HepG2 (cell line): Measurements from ENCODE around the gene MTA1. TPM values are rescaled to one million over a fixed set of nuclear protein-coding genes. Genes with fewer than 3 reads are reported as not detected.

Source experiments
- ATAC-seq: fragments of 200-7000 bp; cut with Tn5 transposase; 3 replicates; pipeline ENCODE4 v1.9.1; 2020; ENCODE audit warnings: mild to moderate bottlenecking, moderate library complexity
- BruUV-seq: library from RNA; stranded (reverse); fragments of 400-500 nt; replicated peaks from 2 replicates; lab custom pipeline; 2021; lab: Mats Ljungman, UMichigan
- CTCF ChIA-PET: fragments of 300-600 bp; formaldehyde crosslinking; extraction: SDS; loops from one replicate; lab custom pipeline; 2021; ENCODE audit warnings: low total read pairs, inconsistent platforms, low intra/inter-chr PET ratio; lab: Yijun Ruan, JAX
- POLR2A ChIA-PET: fragments of 350-600 bp; sonication (Branson Sonifier 250); formaldehyde crosslinking; loops from one replicate; lab custom pipeline; 2020; ENCODE audit warnings: antibody characterized with exemption, inconsistent platforms; lab: Yijun Ruan, JAX
- DNase-seq: peaks from one replicate; pipeline ENCODE4 v3.0.0-alpha.2; 2015; ENCODE audit warnings: low spot score
- FAIRE-seq: peaks from 3 replicates; lab custom pipeline; 2011; peaks lifted over from hg19 to GRCh38; lab: Jason Lieb, UNC
- H2AFZ ChIP-seq: one replicate; pipeline ENCODE4 v1.6.1; 2011; ENCODE audit warnings: low read length, inconsistent platforms
- H3K27ac ChIP-seq: fragments of 300-600 bp; 3 replicates; pipeline ENCODE4 v1.8.0; 2011; ENCODE audit warnings: mixed run types, mild to moderate bottlenecking, mixed read lengths, low read length, inconsistent platforms; ENCODE audit not compliant: insufficient read depth; ENCODE audit errors: extremely low read length
- H3K27me3 ChIP-seq, 2 experiments: fragments of 200-600 bp in 1 of 2; 2 replicates in 1 of 2; 3 replicates in 1 of 2; pipeline versions ENCODE4 v1.6.0 to v1.8.0; 2011; ENCODE audit warnings: low read length in 2 of 2, mild to moderate bottlenecking in 2 of 2, moderate library complexity in 2 of 2, inconsistent platforms in 1 of 2; ENCODE audit not compliant: insufficient read depth in 2 of 2, control insufficient read depth in 1 of 2
- H3K36me3 ChIP-seq, 2 experiments: fragments of 200-600 bp in 1 of 2; replicated peaks in 1 of 2; 2 replicates in 1 of 2; 3 replicates in 1 of 2; pipeline versions ENCODE4 v1.5.1 to v1.8.0; 2011; ENCODE audit warnings: low read length in 2 of 2, inconsistent platforms in 1 of 2; ENCODE audit not compliant: insufficient read depth in 2 of 2, control insufficient read depth in 1 of 2
- H3K4me1 ChIP-seq: 2 replicates; pipeline ENCODE4 v1.5.1; 2012; ENCODE audit warnings: low read length, inconsistent platforms; ENCODE audit not compliant: insufficient read depth
- H3K4me2 ChIP-seq: 2 replicates; pipeline ENCODE4 v1.6.0; 2011; ENCODE audit warnings: low read depth, low read length, inconsistent platforms
- H3K4me3 ChIP-seq, 3 experiments: fragments of 200-600 bp in 1 of 3; sonication (generic), shearing (Covaris generic) in 1 of 3; replicated peaks in 1 of 3; 2 replicates each; pipeline ENCODE4 v1.5.1; 2011 to 2016; ENCODE audit warnings: low read length in 3 of 3, inconsistent platforms in 2 of 3, low read depth in 2 of 3, mild to moderate bottlenecking in 2 of 3, control low read depth in 1 of 3, mixed read lengths in 1 of 3; ENCODE audit not compliant: insufficient read depth in 1 of 3
- H3K79me2 ChIP-seq: one replicate; pipeline ENCODE4 v1.6.1; 2011; ENCODE audit warnings: low read length, inconsistent platforms; ENCODE audit not compliant: insufficient read depth
- H3K9ac ChIP-seq: 2 replicates; pipeline ENCODE4 v1.6.0; 2011; ENCODE audit warnings: mild to moderate bottlenecking, low read depth, low read length, inconsistent platforms; ENCODE audit not compliant: insufficient read depth
- H3K9me3 ChIP-seq: 2 replicates; pipeline ENCODE4 v1.5.1; 2012; ENCODE audit warnings: mild to moderate bottlenecking, low read length
- H4K20me1 ChIP-seq: 2 replicates; pipeline ENCODE4 v1.6.0; 2011; ENCODE audit warnings: inconsistent platforms, mild to moderate bottlenecking, low read length, moderate library complexity; ENCODE audit not compliant: insufficient read depth
- ADNP ChIP-seq: sonication (generic); formaldehyde crosslinking; IDR thresholded peaks from 2 replicates; pipeline ENCODE4 v1.4.0; 2020; ENCODE audit warnings: missing genetic modification reagents
- CENPX ChIP-seq: sonication (generic); formaldehyde crosslinking; IDR thresholded peaks from 2 replicates; pipeline ENCODE4 v1.9.0; 2021; ENCODE audit warnings: mild to moderate bottlenecking, missing genetic modification reagents, moderate library complexity
- CHCHD3 ChIP-seq: sonication (generic); formaldehyde crosslinking; IDR thresholded peaks from 2 replicates; pipeline ENCODE4 v1.8.0; 2022; ENCODE audit warnings: mild to moderate bottlenecking, missing genetic modification reagents, moderate library complexity
- CSRNP1 ChIP-seq: sonication (generic); formaldehyde crosslinking; IDR thresholded peaks from 2 replicates; pipeline ENCODE4 v1.8.1; 2023; ENCODE audit warnings: mild to moderate bottlenecking, missing genetic modification reagents
- HDAC2 ChIP-seq: sonication (generic); formaldehyde crosslinking; IDR thresholded peaks from 2 replicates; pipeline ENCODE4 v1.4.0; 2020; ENCODE audit warnings: missing genetic modification reagents
- HMG20B ChIP-seq: conservative IDR thresholded peaks from 2 replicates; pipeline ENCODE4 v1.6.1; 2016; ENCODE audit warnings: missing genetic modification reagents, missing compliant biosample characterization
- IKZF4 ChIP-seq: sonication (generic); formaldehyde crosslinking; IDR thresholded peaks from 2 replicates; pipeline ENCODE4 v1.5.1; 2020; ENCODE audit warnings: borderline replicate concordance, mild to moderate bottlenecking, low read depth, missing genetic modification reagents; ENCODE audit errors: not compliant biosample characterization
- NAIF1 ChIP-seq: sonication (generic); formaldehyde crosslinking; IDR thresholded peaks from 2 replicates; pipeline ENCODE4 v1.5.0; 2020; ENCODE audit warnings: mild to moderate bottlenecking, missing genetic modification reagents, borderline replicate concordance
- PAF1 ChIP-seq: IDR thresholded peaks from 2 replicates; pipeline ENCODE4 v1.6.1; 2016; ENCODE audit warnings: missing genetic modification reagents, missing compliant biosample characterization
- POLR2AphosphoS5 ChIP-seq: IDR thresholded peaks from 2 replicates; pipeline ENCODE4 v1.6.1; 2012; ENCODE audit warnings: low read depth, low read length
- TCF7L2 ChIP-seq: IDR thresholded peaks from 2 replicates; pipeline ENCODE4 v1.6.1; 2011; ENCODE audit warnings: mild to moderate bottlenecking, low read depth, low read length, moderate library complexity
- USF2 ChIP-seq, 2 experiments: sonication (generic) in 1 of 2; formaldehyde crosslinking in 1 of 2; IDR thresholded peaks; 2 replicates each; pipeline versions ENCODE4 v1.5.1 to v1.6.1; 2011 to 2020; ENCODE audit warnings: borderline replicate concordance in 1 of 2, low read depth in 1 of 2, low read length in 1 of 2, mild to moderate bottlenecking in 1 of 2, missing genetic modification reagents in 1 of 2, moderate library complexity in 1 of 2
- ZKSCAN5 ChIP-seq: sonication (generic); formaldehyde crosslinking; IDR thresholded peaks from 2 replicates; pipeline ENCODE4 v1.5.1; 2020; ENCODE audit warnings: mild to moderate bottlenecking, missing genetic modification reagents
- ZMAT5 ChIP-seq: sonication (generic); formaldehyde crosslinking; IDR thresholded peaks from 2 replicates; pipeline ENCODE4 v1.5.0; 2020; ENCODE audit warnings: mild to moderate bottlenecking, low read depth, missing genetic modification reagents, borderline replicate concordance
- ZNF496 ChIP-seq: sonication (generic); formaldehyde crosslinking; IDR thresholded peaks from 2 replicates; pipeline ENCODE4 v1.8.1; 2023; ENCODE audit warnings: mild to moderate bottlenecking, moderate library complexity, missing genetic modification reagents; ENCODE audit not compliant: insufficient replicate concordance
- WGBS: methylation state at CpG from one replicate; pipeline ENCODE4 v1.1.6; 2017; ENCODE audit warnings: low lambda C conversion rate; 5-methylcytosine and 5-hydroxymethylcytosine counted together
- in situ Hi-C: cut with HindIII; loops from 2 replicates; pipeline ENCODE4 v1.10.0; 2017; ENCODE audit warnings: low pct_unique_long_range_greater_than_20kb; ENCODE audit not compliant: extremely low pct_ligation_motif_present
- intact Hi-C: fragments of 100-400 bp; cut with micrococcal nuclease; formaldehyde crosslinking; loops from one replicate; pipeline ENCODE4 v1.10.0; 2022; ENCODE audit not compliant: unreplicated experiment
- polyA plus RNA-seq, 8 experiments: library from polyadenylated mRNA; depleted of rRNA in 3 of 8; stranded (reverse) in 7 of 8; unstranded in 1 of 8; fragments of >200 nt; fragmentation: Illumina TruSeq in 4 of 8; extraction: Trizol in 4 of 8; gene quantifications; 2 replicates each; pipeline versions ENCODE4 v1.2.1 to v1.2.3, GENCODE V29; 2011 to 2016; ENCODE audit warnings: low read depth in 4 of 8, missing spikeins in 1 of 8, mixed read lengths in 1 of 8; ENCODE audit not compliant: insufficient read depth in 1 of 8
- total RNA-seq, 5 experiments: library from RNA; depleted of rRNA; stranded (reverse); fragments of >200 nt; fragmentation: Illumina TruSeq; extraction: Trizol; gene quantifications; 2 replicates each; pipeline ENCODE4 v1.2.3, GENCODE V29; 2016; ENCODE audit warnings: low read depth in 1 of 5

Gene MTA1
- total and polyA plus RNA-seq, 2 of the 13 experiments (the other 11 are each of a cell fraction or from before 2014, with no cell fraction given): 35.2 to 85.8 TPM

- peak; percentile 41; the same call in 1 of the 2 replicates for TF ChIP-seq ZKSCAN5 (CRISPR knock-in tag)
- no peak for TF ChIP-seq NAIF1
- no peak for TF ChIP-seq POLR2AphosphoS5
- 0 out of 2 replicates have a peak, but pooled peaks have one; percentile 36 for TF ChIP-seq CHCHD3 (CRISPR knock-in tag)
Observed at GRCh38 chr14:105495101-105495989, 75.7 kb downstream of the MTA1 start (continued).

- ATAC-seq (peak; percentile 54), DNase-seq (peak; percentile 85), FAIRE-seq (peak; percentile 63)
- ChIA-PET CTCF (no interaction called here), POLR2A (interaction anchor here (1.2 to 2.3 kb wide), 4 partner anchors 8 to 195 kb away, joined by 4 to 8 read pairs (median 5); partner anchors contain the start of gene BRF1)
- in situ Hi-C loops: no loop called here
- peak overlapping the region; percentile 64 to 73 (median 65); a peak in 5 of 6 replicates for H3K4me3 ChIP-seq
- H3K36me3 ChIP-seq: peaks cover 0 to 3% of the 10 kb centered on the region in 2 experiments; a peak in 1 of 5 replicates
- 0% methylated on average over 4 of the region's 18 CpGs for whole genome bisulfite sequencing
- peaks cover 85% of the 10 kb centered on the region for H3K4me1 ChIP-seq
- peak overlapping the region; percentile 79 for H3K9ac ChIP-seq
- H3K4me2 ChIP-seq: peak overlapping the region; percentile 96
- H3K9me3 ChIP-seq: no peaks in the 10 kb centered on the region
- H3K79me2 ChIP-seq: peaks cover 23% of the 10 kb centered on the region
- no peaks in the 10 kb centered on the region for H3K27me3 ChIP-seq
- peak overlapping the region; percentile 96 for H3K27ac ChIP-seq
- no peaks in the 10 kb centered on the region for H4K20me1 ChIP-seq
- no TSS peak for BruUV-seq
- H2AFZ ChIP-seq: no peak overlapping the region
- intact Hi-C loops: loop anchor here (10.0 kb wide), 1 partner anchor 181 kb away; the partner anchor contains the start of gene PACS2
- TF ChIP-seq CENPX (CRISPR knock-in tag) (no peak), TCF7L2 (no peak), HDAC2 (CRISPR knock-in tag) (peak; percentile 88; the same call in 1 of the 2 replicates), HMG20B (CRISPR knock-in tag) (peak; percentile 51), ADNP (CRISPR knock-in tag) (no peak), IKZF4 (no peak), CSRNP1 (CRISPR knock-in tag) (peak; percentile 84; the same call in 1 of the 2 replicates), ZMAT5 (no peak), USF2 (IDR thresholded peaks at IDR 0.05; ENCODE audit: low read depth, low read length) (no peak), USF2 (CRISPR knock-in tag; IDR thresholded peaks at IDR 0.05; ENCODE audit: borderline replicate concordance) (no peak), PAF1 (CRISPR knock-in tag) (no peak), ZNF496 (CRISPR knock-in tag) (no peak)
Observed at GRCh38 chr14:105495990-105496830, 76.6 kb downstream of the MTA1 start.
